Ishikawa (cell line): ENCODE results near the gene BIRC5.
A peak's percentile ranks its signal among the peaks of the same experiment; 100 is the strongest.

Source experiments
- CEBPB ChIP-seq: IDR thresholded peaks from 2 replicates; pipeline ENCODE4 v1.6.1; 2012
- CREB1 ChIP-seq: IDR thresholded peaks from 2 replicates; pipeline ENCODE4 v1.6.1; 2012; ENCODE audit warnings: low read depth
- EGR1 ChIP-seq: IDR thresholded peaks from 2 replicates; pipeline ENCODE4 v1.6.1; 2012
- EP300 ChIP-seq: IDR thresholded peaks from 2 replicates; pipeline ENCODE4 v1.6.1; 2012; ENCODE audit warnings: borderline replicate concordance
- FOXM1 ChIP-seq: IDR thresholded peaks from 2 replicates; pipeline ENCODE4 v1.6.1; 2012; ENCODE audit warnings: low read depth, borderline replicate concordance
- MAX ChIP-seq: IDR thresholded peaks from 2 replicates; pipeline ENCODE4 v1.6.1; 2012
- NFIC ChIP-seq: IDR thresholded peaks from 2 replicates; pipeline ENCODE4 v1.6.1; 2012
- RAD21 ChIP-seq: IDR thresholded peaks from 2 replicates; pipeline ENCODE4 v1.6.1; 2012; ENCODE audit warnings: low read depth
- TAF1 ChIP-seq: IDR thresholded peaks from 2 replicates; pipeline ENCODE4 v1.6.1; 2012; ENCODE audit warnings: low read depth, mild to moderate bottlenecking
- TCF12 ChIP-seq: IDR thresholded peaks from 2 replicates; pipeline ENCODE4 v1.6.1; 2012; ENCODE audit warnings: low read depth
- TEAD4 ChIP-seq: IDR thresholded peaks from 2 replicates; pipeline ENCODE4 v1.6.1; 2012
- USF1 ChIP-seq: IDR thresholded peaks from 2 replicates; pipeline ENCODE4 v1.6.1; 2012
- YY1 ChIP-seq: IDR thresholded peaks from 2 replicates; pipeline ENCODE4 v1.6.1; 2012; ENCODE audit warnings: low read depth
- ZBTB7A ChIP-seq: IDR thresholded peaks from 2 replicates; pipeline ENCODE4 v1.6.1; 2012; ENCODE audit warnings: low read depth
- TF ChIP-seq, protein P1 (sequence below): IDR thresholded peaks from 2 replicates; pipeline ENCODE4 v1.6.1; 2012; ENCODE audit warnings: low read depth, mild to moderate bottlenecking

BIRC5 gene

GRCh38 chr17:78249818-78250806, 36.1 kb downstream of the BIRC5 start:
- TF ChIP-seq TEAD4: no peak
- TF ChIP-seq EP300: no peak
- TF ChIP-seq CREB1: no peak
- TF ChIP-seq TCF12: no peak
- TF ChIP-seq TAF1: no peak
- TF ChIP-seq CEBPB: no peak
- TF ChIP-seq ZBTB7A: no peak
- no peak for TF ChIP-seq FOXM1
- no peak for TF ChIP-seq EGR1
- TF ChIP-seq RAD21: no peak

DNA sequence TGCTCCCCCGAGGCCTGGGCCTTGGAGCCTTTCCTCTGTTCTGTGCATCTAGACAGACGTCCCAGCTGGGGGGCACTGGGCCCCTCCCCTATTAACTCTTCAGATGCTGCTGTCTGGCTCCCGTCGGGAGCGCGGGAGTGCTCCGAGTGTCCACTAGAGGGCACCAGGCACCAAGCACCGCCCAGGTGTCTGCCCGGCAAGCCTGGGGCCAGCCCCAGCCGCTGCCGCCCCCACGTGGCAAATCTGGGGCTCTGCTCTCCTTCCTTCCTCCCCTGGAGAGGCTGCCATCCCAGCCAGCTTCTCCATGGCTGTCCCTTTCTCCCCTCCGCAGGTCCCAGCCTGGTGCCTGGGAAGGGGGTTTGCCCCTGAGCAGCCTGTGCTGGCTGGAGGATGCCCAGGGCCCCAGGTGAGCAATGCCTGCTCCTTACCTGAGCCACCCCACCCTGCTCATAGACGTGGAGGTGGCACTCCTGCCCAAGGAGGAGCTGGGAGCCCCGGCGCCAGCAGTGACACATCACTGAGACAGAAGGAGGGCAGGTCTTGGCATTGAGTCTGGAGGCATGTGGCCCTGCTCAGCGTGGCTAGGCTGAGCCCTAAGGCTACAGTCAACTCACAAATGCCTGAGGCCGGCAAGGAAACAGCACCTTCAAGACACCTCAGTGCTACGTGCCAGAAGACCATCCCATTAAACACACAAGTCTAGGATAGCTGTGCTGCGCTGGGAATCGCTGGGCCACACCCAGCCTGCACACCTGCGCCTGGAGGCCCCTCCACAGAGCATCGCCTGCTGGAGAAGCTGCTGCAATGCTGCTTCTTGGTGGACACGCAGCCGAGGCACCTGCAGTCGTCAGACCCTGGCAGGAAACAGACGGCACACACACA, 37.1 kb downstream of the BIRC5 start:
- TF ChIP-seq TAF1: no peak
- TF ChIP-seq CEBPB: no peak
- no peak; the same call in 1 of the 2 replicates for TF ChIP-seq TCF12
- TF ChIP-seq CREB1: no peak
- TF ChIP-seq RAD21: peak; percentile 94
- TF ChIP-seq, protein P1, sequence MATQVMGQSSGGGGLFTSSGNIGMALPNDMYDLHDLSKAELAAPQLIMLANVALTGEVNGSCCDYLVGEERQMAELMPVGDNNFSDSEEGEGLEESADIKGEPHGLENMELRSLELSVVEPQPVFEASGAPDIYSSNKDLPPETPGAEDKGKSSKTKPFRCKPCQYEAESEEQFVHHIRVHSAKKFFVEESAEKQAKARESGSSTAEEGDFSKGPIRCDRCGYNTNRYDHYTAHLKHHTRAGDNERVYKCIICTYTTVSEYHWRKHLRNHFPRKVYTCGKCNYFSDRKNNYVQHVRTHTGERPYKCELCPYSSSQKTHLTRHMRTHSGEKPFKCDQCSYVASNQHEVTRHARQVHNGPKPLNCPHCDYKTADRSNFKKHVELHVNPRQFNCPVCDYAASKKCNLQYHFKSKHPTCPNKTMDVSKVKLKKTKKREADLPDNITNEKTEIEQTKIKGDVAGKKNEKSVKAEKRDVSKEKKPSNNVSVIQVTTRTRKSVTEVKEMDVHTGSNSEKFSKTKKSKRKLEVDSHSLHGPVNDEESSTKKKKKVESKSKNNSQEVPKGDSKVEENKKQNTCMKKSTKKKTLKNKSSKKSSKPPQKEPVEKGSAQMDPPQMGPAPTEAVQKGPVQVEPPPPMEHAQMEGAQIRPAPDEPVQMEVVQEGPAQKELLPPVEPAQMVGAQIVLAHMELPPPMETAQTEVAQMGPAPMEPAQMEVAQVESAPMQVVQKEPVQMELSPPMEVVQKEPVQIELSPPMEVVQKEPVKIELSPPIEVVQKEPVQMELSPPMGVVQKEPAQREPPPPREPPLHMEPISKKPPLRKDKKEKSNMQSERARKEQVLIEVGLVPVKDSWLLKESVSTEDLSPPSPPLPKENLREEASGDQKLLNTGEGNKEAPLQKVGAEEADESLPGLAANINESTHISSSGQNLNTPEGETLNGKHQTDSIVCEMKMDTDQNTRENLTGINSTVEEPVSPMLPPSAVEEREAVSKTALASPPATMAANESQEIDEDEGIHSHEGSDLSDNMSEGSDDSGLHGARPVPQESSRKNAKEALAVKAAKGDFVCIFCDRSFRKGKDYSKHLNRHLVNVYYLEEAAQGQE: no peak
- TF ChIP-seq EP300: no peak
- TF ChIP-seq FOXM1: no peak
- peak; percentile 66 for TF ChIP-seq USF1
- peak; percentile 61 for TF ChIP-seq MAX
- peak; percentile 20 for TF ChIP-seq NFIC
- peak; percentile 88 for TF ChIP-seq ZBTB7A
- no peak for TF ChIP-seq YY1
- no peak for TF ChIP-seq TEAD4
- no peak for TF ChIP-seq EGR1

GRCh38 chr17:78251773-78252103, 37.7 kb downstream of the BIRC5 start:
- TF ChIP-seq EGR1: no peak
- no peak for TF ChIP-seq ZBTB7A
- no peak for TF ChIP-seq CEBPB
- no peak for TF ChIP-seq NFIC
- TF ChIP-seq TCF12: no peak
- TF ChIP-seq YY1: no peak
- TF ChIP-seq USF1: no peak
- no peak for TF ChIP-seq EP300
- TF ChIP-seq FOXM1: no peak
- no peak for TF ChIP-seq RAD21
- no peak for TF ChIP-seq TAF1
- TF ChIP-seq MAX: no peak

DNA sequence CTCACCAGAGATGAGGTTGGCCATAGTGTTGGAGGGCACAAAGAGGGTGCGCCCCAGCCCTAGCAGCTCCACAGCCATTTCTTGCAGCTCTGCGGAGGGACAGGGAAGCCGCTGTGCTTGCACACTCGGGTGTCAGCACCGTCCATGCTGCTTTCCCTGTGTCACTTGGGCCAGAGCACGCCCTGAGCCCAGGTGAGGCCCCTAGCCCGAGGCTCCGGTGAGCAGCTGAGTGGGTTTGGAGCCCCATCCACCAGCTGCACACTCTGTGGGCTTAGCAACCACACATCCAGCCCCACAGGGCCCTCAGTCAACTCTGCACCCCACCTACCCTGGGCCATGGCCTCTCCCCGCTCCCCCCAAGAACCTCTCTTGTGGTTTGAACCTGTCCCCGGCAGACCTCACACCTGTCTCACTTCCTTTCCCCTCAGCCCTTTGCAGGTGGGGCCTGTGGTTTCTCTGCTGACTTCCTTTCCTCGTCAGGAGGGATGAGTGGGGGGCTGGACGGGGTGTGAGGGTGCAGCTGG, 38.1 kb downstream of the BIRC5 start:
- no peak for TF ChIP-seq RAD21
- TF ChIP-seq TAF1: no peak
- TF ChIP-seq ZBTB7A: no peak
- no peak for TF ChIP-seq TCF12
- no peak for TF ChIP-seq NFIC
- TF ChIP-seq MAX: no peak
- no peak for TF ChIP-seq CREB1
- TF ChIP-seq, protein P1: no peak
- TF ChIP-seq USF1: no peak
- no peak for TF ChIP-seq EGR1
- TF ChIP-seq TEAD4: no peak
- TF ChIP-seq EP300: no peak
- TF ChIP-seq YY1: no peak
- no peak for TF ChIP-seq FOXM1
